HCT116 (cell line): ENCODE data around the gene RFESD. TPM values are rescaled to one million over a fixed set of nuclear protein-coding genes. Genes with fewer than 3 reads are reported as not detected.

Experiments used
- ATAC-seq: fragments of 200-7000 bp; cut with Tn5 transposase; 2 replicates; pipeline ENCODE4 v1.9.1; 2020; ENCODE audit warnings: mild to moderate bottlenecking, moderate library complexity
- BruUV-seq: library from RNA; stranded (reverse); fragments of 400-500 nt; replicated peaks from 2 replicates; lab custom pipeline; 2021; lab: Mats Ljungman, UMichigan
- CTCF ChIA-PET: fragments of 300-600 bp; sonication (Branson Sonifier 250); formaldehyde crosslinking; loops from one replicate; lab custom pipeline; 2021; ENCODE audit warnings: antibody characterized with exemption; lab: Charles Lee
- POLR2A ChIA-PET: fragments of 300-600, 350-600 bp; sonication (Branson Sonifier 250); formaldehyde crosslinking; loops from one replicate; lab custom pipeline; 2021; ENCODE audit warnings: antibody characterized with exemption; lab: Charles Lee
- RAD21 ChIA-PET, 2 experiments: fragments of 300-600 bp; sonication (Branson Sonifier 250); formaldehyde crosslinking; loops; one replicate each; lab custom pipeline; 2023; ENCODE audit warnings: low total read pairs in 2 of 2; ENCODE audit not compliant: uncharacterized antibody in 2 of 2, unreplicated experiment in 2 of 2, low non-redundant PET in 1 of 2; lab: Charles Lee
- DNase-seq: peaks from one replicate; pipeline ENCODE4 v3.0.0-alpha.2; 2010; ENCODE audit warnings: low read depth, low spot score
- H2AFZ ChIP-seq: fragments of 200-600 bp; shearing (Covaris generic), sonication (generic); 2 replicates; pipeline ENCODE4 v1.6.1; 2017; ENCODE audit warnings: low read depth, mixed run types, mixed read lengths, antibody characterized with exemption, low read length; ENCODE audit not compliant: poor library complexity, severe bottlenecking
- H3K27ac ChIP-seq: 2 replicates; pipeline ENCODE4 v1.5.1; 2012; ENCODE audit warnings: low read depth, low read length
- H3K27me3 ChIP-seq: fragments of 200-600 bp; sonication (generic); 2 replicates; pipeline ENCODE4 v1.6.1; 2016; ENCODE audit warnings: mixed run types, low read length, mixed read lengths; ENCODE audit not compliant: insufficient read depth
- H3K36me3 ChIP-seq, 2 experiments: fragments of 200-500 bp in 1 of 2; fragments of 200-600 bp in 1 of 2; sonication (Bioruptor generic) in 1 of 2; sonication (generic) in 1 of 2; 2 replicates each; pipeline versions ENCODE4 v1.5.1 to v1.6.1; 2014 to 2016; ENCODE audit warnings: low read length in 2 of 2, inconsistent platforms in 1 of 2, mixed read lengths in 1 of 2, mixed run types in 1 of 2; ENCODE audit not compliant: insufficient read depth in 2 of 2, control insufficient read depth in 1 of 2
- H3K4me1 ChIP-seq, 2 experiments: fragments of 200-600 bp in 1 of 2; sonication (generic) in 1 of 2; 2 replicates each; pipeline versions ENCODE4 v1.5.1 to v1.6.1; 2012 to 2017; ENCODE audit warnings: low read length in 2 of 2, inconsistent platforms in 1 of 2, mild to moderate bottlenecking in 1 of 2, mixed read lengths in 1 of 2, mixed run types in 1 of 2, moderate library complexity in 1 of 2; ENCODE audit not compliant: insufficient read depth in 2 of 2, control insufficient read depth in 1 of 2
- H3K4me2 ChIP-seq: fragments of 200-600 bp; sonication (generic); 2 replicates; pipeline ENCODE4 v1.6.1; 2017; ENCODE audit warnings: mixed run types, low read length, mixed read lengths
- H3K4me3 ChIP-seq, 2 experiments: fragments of 200-600 bp in 1 of 2; sonication (generic) in 1 of 2; replicated peaks in 1 of 2; 2 replicates each; pipeline ENCODE4 v1.5.1; 2011 to 2016; ENCODE audit warnings: low read length in 2 of 2, control low read depth in 1 of 2, low read depth in 1 of 2, mild to moderate bottlenecking in 1 of 2, mixed read lengths in 1 of 2, mixed run types in 1 of 2
- H3K79me2 ChIP-seq: fragments of 200-600 bp; sonication (generic); 2 replicates; pipeline ENCODE4 v1.6.1; 2017; ENCODE audit warnings: mild to moderate bottlenecking, mixed run types, low read length, moderate library complexity, mixed read lengths; ENCODE audit not compliant: insufficient read depth
- H3K9ac ChIP-seq: fragments of 200-600 bp; sonication (generic); 2 replicates; pipeline ENCODE4 v1.6.1; 2016; ENCODE audit warnings: low read length, mixed read lengths
- H3K9me2 ChIP-seq: fragments of 200-600 bp; sonication (generic), shearing (Covaris generic); 2 replicates; pipeline ENCODE4 v1.6.1; 2017; ENCODE audit warnings: mixed run types, mild to moderate bottlenecking, moderate library complexity; ENCODE audit not compliant: insufficient read depth
- H3K9me3 ChIP-seq, 2 experiments: fragments of 200-500 bp in 1 of 2; fragments of 200-600 bp in 1 of 2; sonication (Bioruptor generic) in 1 of 2; sonication (generic) in 1 of 2; 2 replicates each; pipeline ENCODE4 v1.6.1; 2014 to 2017; ENCODE audit warnings: low read length in 2 of 2, mixed read lengths in 2 of 2, inconsistent platforms in 1 of 2, low read depth in 1 of 2, mild to moderate bottlenecking in 1 of 2, mixed run types in 1 of 2, moderate library complexity in 1 of 2; ENCODE audit not compliant: control insufficient read depth in 1 of 2, insufficient read depth in 1 of 2
- H4K20me1 ChIP-seq: fragments of 200-600 bp; sonication (generic), shearing (Covaris generic); 2 replicates; pipeline ENCODE4 v1.6.1; 2017; ENCODE audit warnings: mixed run types, mild to moderate bottlenecking, moderate library complexity; ENCODE audit not compliant: insufficient read depth
- CBX3 ChIP-seq: IDR thresholded peaks from 2 replicates; pipeline ENCODE4 v1.6.1; 2012; ENCODE audit warnings: low read depth
- CTCF ChIP-seq, 3 experiments: fragments of 200-600 bp in 1 of 3; sonication (generic) in 1 of 3; IDR thresholded peaks in 2 of 3; conservative IDR thresholded peaks in 1 of 3; 2 replicates each; pipeline ENCODE4 v1.5.1; 2012 to 2017; ENCODE audit warnings: low read depth in 2 of 3, low read length in 2 of 3, antibody characterized with exemption in 1 of 3, borderline replicate concordance in 1 of 3, control low read depth in 1 of 3, mild to moderate bottlenecking in 1 of 3, mixed read lengths in 1 of 3, mixed run types in 1 of 3, moderate library complexity in 1 of 3; ENCODE audit not compliant: insufficient read depth in 1 of 3
- EGR1 ChIP-seq: IDR thresholded peaks from 2 replicates; pipeline ENCODE4 v1.6.1; 2012; ENCODE audit warnings: low read depth
- EZH2phosphoT487 ChIP-seq: fragments of 200-600 bp; IDR thresholded peaks from 2 replicates; pipeline ENCODE4 v1.6.1; 2018; ENCODE audit warnings: antibody characterized with exemption, borderline replicate concordance
- JUND ChIP-seq: IDR thresholded peaks from 2 replicates; pipeline ENCODE4 v1.6.1; 2012
- POLR2AphosphoS5 ChIP-seq: IDR thresholded peaks from 2 replicates; pipeline ENCODE4 v1.6.1; 2011; ENCODE audit warnings: mild to moderate bottlenecking, low read depth, low read length, moderate library complexity
- RAD21 ChIP-seq: IDR thresholded peaks from 2 replicates; pipeline ENCODE4 v1.6.1; 2012; ENCODE audit warnings: low read depth, mild to moderate bottlenecking
- SIN3A ChIP-seq: IDR thresholded peaks from 2 replicates; pipeline ENCODE4 v1.6.1; 2012; ENCODE audit warnings: low read depth
- TCF7L2 ChIP-seq: IDR thresholded peaks from 2 replicates; pipeline ENCODE4 v1.7.0; 2011; ENCODE audit warnings: borderline replicate concordance, inconsistent platforms; ENCODE audit not compliant: insufficient read depth, insufficient read length; ENCODE audit errors: extremely low read depth
- YY1 ChIP-seq: IDR thresholded peaks from 2 replicates; pipeline ENCODE4 v1.6.1; 2011; ENCODE audit warnings: low read length, low read depth, moderate library complexity, mild to moderate bottlenecking; ENCODE audit not compliant: insufficient replicate concordance; ENCODE audit errors: extremely low read depth
- ZNF274 ChIP-seq: fragments of 200-500 bp; sonication (Bioruptor generic); IDR thresholded peaks from 2 replicates; pipeline ENCODE4 v1.6.1; 2014; ENCODE audit warnings: mild to moderate bottlenecking, low read depth, low read length, inconsistent platforms
- intact Hi-C: fragments of 100-400 bp; cut with micrococcal nuclease; formaldehyde crosslinking; loops from 2 replicates; pipeline ENCODE4 v1.10.0; 2022
- total RNA-seq: library from RNA; stranded (reverse); gene quantifications from one replicate; pipeline ENCODE4 v1.2.1, GENCODE V29; 2021; ENCODE audit not compliant: unreplicated experiment

Gene RFESD
- total RNA-seq, 1 experiment from 2014 or later: 4.1 TPM

GRCh38 chr5:95624368-95624767 lies 22.2 kb upstream of the RFESD start:
- Histone ChIP-seq H4K20me1 (no peaks in the 10 kb centered on the region), H3K36me3 (no peaks in the 10 kb centered on the region), H3K9me2 (no peaks in the 10 kb centered on the region; the same call in 1 of the 2 replicates), H3K9me3 (no peaks in the 10 kb centered on the region), H3K27ac (no peak overlapping the region), H3K79me2 (no peaks in the 10 kb centered on the region), H3K27me3 (no peaks in the 10 kb centered on the region), H2AFZ (no peak overlapping the region), H3K4me3 (no peak overlapping the region), H3K9ac (no peak overlapping the region), H3K4me2 (no peak overlapping the region), H3K4me1 (no peaks in the 10 kb centered on the region)
- ChIA-PET RAD21 (no interaction called here), POLR2A (no interaction called here), CTCF (no interaction called here)
- ATAC-seq: no peak
- intact Hi-C loops: no loop called here
- no TSS peak for BruUV-seq
- TF ChIP-seq ZNF274: no peak
- no peak for DNase-seq

GRCh38 chr5:95626701-95627100 lies 19.9 kb upstream of the RFESD start:
- Histone ChIP-seq H3K4me1 (peaks cover 0 to 5% of the 10 kb centered on the region in 2 experiments; a peak in 2 of 4 replicates), H3K79me2 (no peaks in the 10 kb centered on the region), H4K20me1 (no peaks in the 10 kb centered on the region), H2AFZ (no peak overlapping the region), H3K4me2 (no peak overlapping the region), H3K9ac (no peak overlapping the region), H3K9me2 (no peaks in the 10 kb centered on the region; the same call in 1 of the 2 replicates), H3K36me3 (no peaks in the 10 kb centered on the region), H3K4me3 (no peak overlapping the region), H3K27me3 (no peaks in the 10 kb centered on the region), H3K9me3 (no peaks in the 10 kb centered on the region), H3K27ac (no peak overlapping the region)
- RAD21 ChIA-PET: no interaction called here
- intact Hi-C loops: no loop called here
- DNase-seq (no peak), ATAC-seq (no peak)
- CTCF ChIA-PET: no interaction called here
- TF ChIP-seq YY1 (no peak), CBX3 (no peak), SIN3A (no peak), EGR1 (no peak), CTCF (IDR thresholded peaks at IDR 0.05 in 2 of 3, conservative IDR thresholded peaks at IDR 0.05 in 1 of 3; ENCODE audit: borderline replicate concordance in 1 of 3, insufficient read depth in 1 of 3, low read depth in 2 of 3, low read length in 2 of 3) (no peak), EZH2phosphoT487 (no peak), TCF7L2 (no peak), JUND (no peak), POLR2AphosphoS5 (no peak), RAD21 (no peak), ZNF274 (no peak)
- POLR2A ChIA-PET: no interaction called here
- BruUV-seq: no TSS peak
